Aortic smooth muscle cell (primary cell): ENCODE results near the gene EGLN2. TPM values are rescaled to one million over a fixed set of nuclear protein-coding genes. Genes with fewer than 3 reads are reported as not detected.

Experiments
- total RNA-seq: library from RNA; depleted of rRNA; stranded (reverse); fragments of >200 nt; gene quantifications from 2 replicates; pipeline ENCODE4 v1.2.3, GENCODE V29; 2014

The EGLN2 gene
- 83.9 and 90.5 TPM in 2 replicates for total RNA-seq

GRCh38 chr19:40798683-40799557 lies at the start of gene EGLN2:
TSS of gene EGLN2 (plus strand) at chr19:40799191. CDS start at chr19:40800573, 1,382 bp downstream.

DNA sequence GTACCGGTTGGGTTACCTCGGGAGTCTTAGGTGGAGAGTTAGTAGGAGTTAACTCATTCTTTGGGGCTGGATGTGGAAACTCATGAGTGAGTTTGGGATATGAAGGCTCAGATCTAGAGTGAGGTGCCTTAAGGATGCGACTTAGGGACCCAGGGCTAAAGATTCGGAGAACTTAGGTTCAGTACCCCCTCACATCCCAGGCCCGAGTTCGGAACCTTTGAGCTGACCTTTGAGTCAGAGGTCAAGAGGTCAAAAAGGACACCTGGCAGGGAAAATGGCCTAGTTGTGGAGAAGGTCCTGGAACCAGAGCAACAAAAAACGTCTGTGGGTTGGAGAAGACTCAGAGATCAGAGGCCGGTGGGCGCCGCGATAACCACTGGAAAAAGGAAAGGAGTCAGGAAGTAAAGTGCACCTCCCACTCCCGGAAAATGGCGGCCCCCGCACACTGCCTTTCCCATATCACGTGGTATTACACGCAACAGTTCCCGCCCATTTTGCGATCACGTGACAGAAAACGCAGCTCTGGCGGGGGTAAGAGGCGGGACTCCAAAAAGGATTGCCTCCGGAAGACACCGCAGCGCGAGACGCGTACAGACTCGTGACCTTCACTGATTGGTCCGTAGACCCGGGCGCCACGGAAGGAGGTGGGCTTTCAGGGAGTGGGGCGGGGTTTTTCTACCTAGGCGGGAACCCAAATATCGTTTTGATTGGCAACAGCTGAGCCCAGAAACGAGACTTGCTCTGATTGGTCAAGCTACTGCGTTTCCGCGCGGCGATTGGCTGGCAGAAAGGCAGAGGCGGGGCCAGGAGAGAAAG lies 48.7 kb upstream of the EGLN2 start, which contains the start of gene ACTMAP:
TSS of gene ACTMAP (minus strand) at position 420 of the 816 bp plus-strand sequence. CDS start 674 bp downstream, outside the sequence.

DNA sequence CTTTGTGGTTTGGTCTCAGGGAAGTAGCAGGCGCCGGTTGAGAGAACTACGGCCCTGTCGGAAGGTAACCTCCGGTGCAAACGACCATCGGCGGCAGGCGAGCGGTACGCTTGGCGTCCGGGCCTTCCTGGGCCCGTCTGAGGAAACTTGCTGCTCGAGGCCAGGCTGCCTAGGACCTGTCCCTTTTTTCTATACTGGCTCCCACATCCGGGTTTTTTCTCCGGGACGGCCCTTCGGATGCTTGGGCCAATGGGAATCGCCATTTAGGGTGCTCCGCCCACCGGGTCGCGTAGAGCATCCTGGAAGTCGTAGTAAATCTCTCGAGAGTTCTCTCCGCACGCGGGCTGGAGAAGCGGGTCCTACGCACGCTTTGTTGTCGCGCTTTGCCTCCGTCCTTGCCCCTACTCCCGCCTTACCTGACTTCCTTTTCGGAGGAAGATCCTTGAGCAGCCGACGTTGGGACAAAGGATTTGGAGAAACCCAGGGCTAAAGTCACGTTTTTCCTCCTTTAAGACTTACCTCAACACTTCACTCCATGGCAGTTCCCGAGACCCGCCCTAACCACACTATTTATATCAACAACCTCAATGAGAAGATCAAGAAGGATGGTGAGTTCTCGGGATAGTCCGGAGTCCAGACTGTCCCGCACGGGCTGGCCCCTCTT lies 48.0 kb upstream of the EGLN2 start, which contains the start of gene SNRPA:
TSS of gene SNRPA (plus strand) at position 330 of the 664 bp plus-strand sequence. CDS start at position 536, 206 bp downstream.

GRCh38 chr19:40774916-40775631 lies 23.9 kb upstream of the EGLN2 start, which contains the start of gene MIA:
TSS of gene MIA (plus strand) at chr19:40775521. CDS start at chr19:40775543, 22 bp downstream.

GRCh38 chr19:40777937-40778705 lies 20.9 kb upstream of the EGLN2 start, which contains the start of gene RAB4B:
TSS of gene RAB4B (plus strand) at chr19:40778247. CDS start at chr19:40778376, 129 bp downstream.

GRCh38 chr19:40850277-40850676 lies 51.3 kb downstream of the EGLN2 start, which contains the start of gene CYP2A6:
TSS of gene CYP2A6 (minus strand) at chr19:40850447. CDS start at chr19:40850426, 21 bp downstream.

Other genes with a start within 250 kb of the EGLN2 start
- gene SHKBP1, start 222.3 kb upstream of the EGLN2 start, total RNA-seq = 14.5 and 25.6 TPM in 2 replicates
- 14.5 and 16.1 TPM in 2 replicates for gene LTBP4, start 197.8 kb upstream of the EGLN2 start, total RNA-seq
- gene NUMBL, start 108.5 kb upstream of the EGLN2 start, total RNA-seq = 22.6 and 40.8 TPM in 2 replicates
- gene COQ8B, start 82.3 kb upstream of the EGLN2 start, total RNA-seq = 34.6 and 36.7 TPM in 2 replicates
- gene ITPKC, start 82.1 kb upstream of the EGLN2 start, total RNA-seq = 10.4 and 11.8 TPM in 2 replicates
- 0.53 and 0.56 TPM in 2 replicates for gene ACTMAP, start 48.7 kb upstream of the EGLN2 start, total RNA-seq
- gene SNRPA, start 48.0 kb upstream of the EGLN2 start, total RNA-seq = 47.2 and 51.1 TPM in 2 replicates
- 0.66 TPM in 1 of 2 replicates, not detected in the other for gene MIA, start 23.7 kb upstream of the EGLN2 start, total RNA-seq
- gene RAB4B, start 20.9 kb upstream of the EGLN2 start, total RNA-seq = 7.0 and 8.5 TPM in 2 replicates
- gene CYP2A6, start 51.3 kb downstream of the EGLN2 start, total RNA-seq = not detected in 2 replicates
- not detected in 2 replicates for gene CYP2A7, start 83.0 kb downstream of the EGLN2 start, total RNA-seq
- gene CYP2B6, start 192.1 kb downstream of the EGLN2 start, total RNA-seq = not detected in 2 replicates